ENCODE data around the gene SPTBN1. TPM values are rescaled to one million over a fixed set of nuclear protein-coding genes. Genes with fewer than 3 reads are reported as not detected.

Gene SPTBN1
- total RNA-seq, 1 experiment from 2014 or later = 204 TPM

GRCh38 chr2:54609241-54609640 is 153.1 kb downstream of the SPTBN1 start:
- Mint-ChIP-seq H3K9me3 (no peaks in the 10 kb centered on the region), H3K36me3 (peaks cover 7% of the 10 kb centered on the region), H3K27ac (no peak overlapping the region), H3K27me3 (ENCODE audit: low read depth) (no peaks in the 10 kb centered on the region), H3K4me3 (no peak overlapping the region), H3K4me1 (peaks cover 78% of the 10 kb centered on the region)
- no peak for ATAC-seq
- ChIA-PET POLR2A (no interaction called here), CTCF (no interaction called here)
- no peak for DNase-seq (ENCODE audit: low spot score)
- TF ChIP-seq JAZF1 (CRISPR knock-in tag; IDR thresholded peaks at IDR 0.05) = no peak
- TF ChIP-seq TCF7 (CRISPR knock-in tag; IDR thresholded peaks at IDR 0.05; ENCODE audit: low read depth) = no peak
- no peak for TF ChIP-seq ZBTB21 (CRISPR knock-in tag; IDR thresholded peaks at IDR 0.05; ENCODE audit: borderline replicate concordance)
- TF ChIP-seq CREB1 (CRISPR knock-in tag; IDR thresholded peaks at IDR 0.05) = no peak
- no peak for TF ChIP-seq ZNF512 (CRISPR knock-in tag; IDR thresholded peaks at IDR 0.05; ENCODE audit: borderline replicate concordance)
- no peak for TF ChIP-seq ZNF281 (CRISPR knock-in tag; IDR thresholded peaks at IDR 0.05)

- Mint-ChIP-seq H3K36me3 (peaks cover 7% of the 10 kb centered on the region), H3K27me3 (ENCODE audit: low read depth) (no peaks in the 10 kb centered on the region), H3K4me3 (no peak overlapping the region), H3K4me1 (peaks cover 78% of the 10 kb centered on the region), H3K9me3 (no peaks in the 10 kb centered on the region), H3K27ac (no peak overlapping the region; the same call in 1 of the 2 replicates)
- TF ChIP-seq MLX (CRISPR knock-in tag; IDR thresholded peaks at IDR 0.05) (no peak), ESRRA (CRISPR knock-in tag; IDR thresholded peaks at IDR 0.05; ENCODE audit: borderline replicate concordance) (no peak), IRF1 (CRISPR knock-in tag; IDR thresholded peaks at IDR 0.05) (no peak), ZNF416 (CRISPR knock-in tag; IDR thresholded peaks at IDR 0.05) (no peak)
- DNase-seq (ENCODE audit: low spot score) = no peak
- ChIA-PET CTCF (no interaction called here), POLR2A (no interaction called here)
- no peak for ATAC-seq
Observed at GRCh38 chr2:54609647-54610046, 153.5 kb downstream of the SPTBN1 start.

- peaks cover 68% of the 10 kb centered on the region for H3K4me1 Mint-ChIP-seq
- ATAC-seq = no peak
- H3K9me3 Mint-ChIP-seq = no peaks in the 10 kb centered on the region
- no peak for DNase-seq (ENCODE audit: low spot score)
- no peaks in the 10 kb centered on the region for H3K27me3 Mint-ChIP-seq (ENCODE audit: low read depth)
- H3K36me3 Mint-ChIP-seq = peaks cover 11% of the 10 kb centered on the region
- ChIA-PET CTCF (interaction anchor here (1.0 kb wide), 1 partner anchor 94 kb away, joined by 3 read pairs; no protein-coding TSS in a partner anchor), POLR2A (no interaction called here)
- no peak overlapping the region for H3K4me3 Mint-ChIP-seq
- H3K27ac Mint-ChIP-seq = no peak overlapping the region
- TF ChIP-seq ZNF425 (CRISPR knock-in tag; conservative IDR thresholded peaks at IDR 0.05) (no peak), ZNF671 (CRISPR knock-in tag; IDR thresholded peaks at IDR 0.05) (no peak), NR2C2 (CRISPR knock-in tag; IDR thresholded peaks at IDR 0.05) (no peak), ZNF317 (CRISPR knock-in tag; IDR thresholded peaks at IDR 0.05; ENCODE audit: borderline replicate concordance, low read depth) (no peak), SOX15 (CRISPR knock-in tag; IDR thresholded peaks at IDR 0.05) (no peak), MYBL2 (CRISPR knock-in tag; IDR thresholded peaks at IDR 0.05) (no peak), STAT6 (CRISPR knock-in tag; conservative IDR thresholded peaks at IDR 0.05; ENCODE audit: low read depth) (no peak), ZNF138 (CRISPR knock-in tag; conservative IDR thresholded peaks at IDR 0.05) (no peak), ZNF263 (CRISPR knock-in tag; IDR thresholded peaks at IDR 0.05; ENCODE audit: low read depth) (no peak), KAT7 (CRISPR knock-in tag; IDR thresholded peaks at IDR 0.05; ENCODE audit: borderline replicate concordance) (no peak)
Observed at GRCh38 chr2:54610700-54611099, 154.6 kb downstream of the SPTBN1 start.

Measured in WTC11 (cell line).